GM19438 (cell line): ENCODE results near the gene SAMD4A.
"Not testable (repeated sequence)": the region's sequence is repeated elsewhere in the genome, so short reads cannot be mapped to it uniquely, and the experiment has no call there.

ENCODE experiments used
- ATAC-seq: cut with Tn5 transposase; IDR thresholded peaks from one replicate; pipeline ENCODE4 v1.9.1; 2021; ENCODE audit warnings: low read depth; ENCODE audit not compliant: unreplicated experiment

The SAMD4A gene

GRCh38 chr14:54593860-54594259 lies 26.9 kb downstream of the SAMD4A start:
- ATAC-seq = no peak

GRCh38 chr14:54594537-54594936 lies 27.6 kb downstream of the SAMD4A start:
- no peak for ATAC-seq

- ATAC-seq = no peak
These were observed 31.0 kb downstream of the SAMD4A start for GRCh38 chr14:54597795-54598443.

- ATAC-seq = no peak
These were observed 33.2 kb downstream of the SAMD4A start for GRCh38 chr14:54599966-54600716.

GRCh38 chr14:54600717-54601109 lies 33.8 kb downstream of the SAMD4A start:
- no peak for ATAC-seq

GRCh38 chr14:54603362-54603761 lies 36.4 kb downstream of the SAMD4A start:
- no peak for ATAC-seq

GRCh38 chr14:54606178-54606577 lies 39.2 kb downstream of the SAMD4A start:
- ATAC-seq = no peak

- no peak for ATAC-seq
These were observed 39.8 kb downstream of the SAMD4A start for GRCh38 chr14:54606631-54607133.

GRCh38 chr14:54609576-54609975 lies 42.6 kb downstream of the SAMD4A start:
- no peak for ATAC-seq

GRCh38 chr14:54610051-54610977 lies 43.4 kb downstream of the SAMD4A start:
- no peak for ATAC-seq

- ATAC-seq = no peak
These were observed 47.4 kb downstream of the SAMD4A start for GRCh38 chr14:54614296-54614695.

GRCh38 chr14:54617467-54617866 lies 50.5 kb downstream of the SAMD4A start:
- no peak for ATAC-seq

GRCh38 chr14:54621686-54622085 lies 54.8 kb downstream of the SAMD4A start:
- no peak for ATAC-seq

GRCh38 chr14:54622192-54622958 lies 55.4 kb downstream of the SAMD4A start:
- ATAC-seq = no peak

- no peak for ATAC-seq
These were observed 56.5 kb downstream of the SAMD4A start for GRCh38 chr14:54623279-54624004.

- not testable (repeated sequence) for ATAC-seq
These were observed 57.1 kb downstream of the SAMD4A start for GRCh38 chr14:54624005-54624358.

- ATAC-seq = no peak
These were observed 58.2 kb downstream of the SAMD4A start for GRCh38 chr14:54625112-54625511.

- no peak for ATAC-seq
These were observed 60.3 kb downstream of the SAMD4A start for GRCh38 chr14:54627219-54627539.

GRCh38 chr14:54627540-54628363 lies 60.8 kb downstream of the SAMD4A start:
- ATAC-seq = peak; percentile 78
